Colonic mucosa (tissue), 4 donors: ENCODE data around the gene KRTAP5-11. TPM values are rescaled to one million over a fixed set of nuclear protein-coding genes. Genes with fewer than 3 reads are reported as not detected.
"Not testable (repeated sequence)": the region's sequence is repeated elsewhere in the genome, so short reads cannot be mapped to it uniquely, and the experiment has no call there.

Experiments
- DNase-seq: peaks from one replicate; pipeline ENCODE4 v3.0.0-alpha.2; 2020
- H3K27ac ChIP-seq: fragments of 200-600 bp; one replicate; pipeline ENCODE4 v1.8.0; 2021
- H3K27me3 ChIP-seq: fragments of 200-600 bp; one replicate; pipeline ENCODE4 v1.8.0; 2021
- H3K36me3 ChIP-seq: fragments of 200-600 bp; one replicate; pipeline ENCODE4 v1.8.0; 2021
- H3K4me1 ChIP-seq: fragments of 200-600 bp; one replicate; pipeline ENCODE4 v1.8.0; 2021; ENCODE audit warnings: mild to moderate bottlenecking
- H3K4me3 ChIP-seq: fragments of 200-600 bp; one replicate; pipeline ENCODE4 v1.8.0; 2021
- H3K9ac ChIP-seq, 2 donors: one replicate each; pipeline ENCODE4 v1.7.0; 2013; ENCODE audit warnings: control low read depth in 2 of 2, low read depth in 2 of 2, low read length in 2 of 2
- H3K9me3 ChIP-seq: fragments of 200-600 bp; one replicate; pipeline ENCODE4 v1.8.0; 2021
- intact Hi-C: fragments of 100-400 bp; cut with DNase I; formaldehyde crosslinking; loops from one replicate; pipeline ENCODE4 v1.14.1; 2022
- total RNA-seq, 2 donors: library from RNA; stranded (reverse); fragmentation: NEBNext Ultra II Directional in 1 of 2; extraction: Animal tissue kit (Norgen Biotek cat#: 25700) in 1 of 2; gene quantifications; one replicate each; pipeline ENCODE4 v1.2.1, GENCODE V29; 2021
- TF ChIP-seq, protein P1 (sequence below): fragments of 200-600 bp; IDR thresholded peaks from one replicate; pipeline ENCODE4 v1.8.0; 2022; ENCODE audit warnings: antibody characterized with exemption, mild to moderate bottlenecking
- donor health status: healthy.
- donor health status: DM: no; HTN: no; CAD: no.
- donor health status: DM: no; HTN: no; CAD: no.

Gene KRTAP5-11
- total RNA-seq, 2 donors from 2014 or later = not detected

DNA sequence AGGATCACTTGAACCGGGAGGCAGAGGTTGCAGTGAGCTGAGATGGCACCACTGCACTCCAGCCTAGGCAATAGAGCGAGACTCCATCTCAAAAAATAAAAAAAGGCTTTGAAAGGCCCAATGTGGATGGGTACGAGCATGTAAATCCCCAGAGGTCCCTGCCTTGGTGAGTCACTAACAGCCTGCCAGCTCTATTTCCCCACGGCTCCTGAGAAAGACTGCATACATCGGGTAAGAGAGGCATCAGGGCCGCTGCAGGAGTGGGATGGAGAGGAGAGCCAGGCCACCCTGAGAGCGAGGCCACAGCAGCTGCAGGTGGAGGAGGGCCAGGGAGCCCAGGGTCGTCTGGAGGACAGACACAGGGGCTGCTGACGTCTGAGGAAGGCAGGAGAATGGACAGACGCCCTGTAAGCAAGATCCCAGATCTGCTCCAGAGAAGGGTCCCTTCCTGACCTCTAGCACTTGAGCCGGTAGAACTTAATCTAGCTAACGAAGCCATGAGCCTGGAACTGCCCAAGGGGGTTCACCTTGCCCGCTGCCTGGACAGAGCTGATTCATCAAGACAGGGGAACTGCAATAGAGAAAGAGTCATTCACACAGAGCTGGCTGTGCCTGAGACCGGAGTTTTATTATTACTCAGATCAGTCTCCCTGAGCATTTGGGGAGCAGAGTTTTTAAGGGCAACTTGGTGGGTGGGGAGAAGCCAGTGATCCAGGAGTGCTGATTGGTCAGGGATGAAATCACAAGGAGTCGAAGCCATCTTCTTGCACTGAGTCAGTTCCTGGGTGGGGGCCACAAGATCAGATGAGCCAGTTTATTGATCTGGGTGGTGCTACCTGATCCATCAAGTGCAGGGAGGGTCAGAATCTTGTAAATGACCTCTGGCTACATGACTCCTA is 39.5 kb downstream of the KRTAP5-11 start:
- intact Hi-C loops = no loop called here
- DNase-seq = no peak
- no peaks in the 10 kb centered on the region for H3K4me1 ChIP-seq
- H3K27me3 ChIP-seq = no peaks in the 10 kb centered on the region
- no peaks in the 10 kb centered on the region for H3K9me3 ChIP-seq
- H3K27ac ChIP-seq = no peak overlapping the region
- H3K36me3 ChIP-seq = no peaks in the 10 kb centered on the region
- TF ChIP-seq, protein P1, sequence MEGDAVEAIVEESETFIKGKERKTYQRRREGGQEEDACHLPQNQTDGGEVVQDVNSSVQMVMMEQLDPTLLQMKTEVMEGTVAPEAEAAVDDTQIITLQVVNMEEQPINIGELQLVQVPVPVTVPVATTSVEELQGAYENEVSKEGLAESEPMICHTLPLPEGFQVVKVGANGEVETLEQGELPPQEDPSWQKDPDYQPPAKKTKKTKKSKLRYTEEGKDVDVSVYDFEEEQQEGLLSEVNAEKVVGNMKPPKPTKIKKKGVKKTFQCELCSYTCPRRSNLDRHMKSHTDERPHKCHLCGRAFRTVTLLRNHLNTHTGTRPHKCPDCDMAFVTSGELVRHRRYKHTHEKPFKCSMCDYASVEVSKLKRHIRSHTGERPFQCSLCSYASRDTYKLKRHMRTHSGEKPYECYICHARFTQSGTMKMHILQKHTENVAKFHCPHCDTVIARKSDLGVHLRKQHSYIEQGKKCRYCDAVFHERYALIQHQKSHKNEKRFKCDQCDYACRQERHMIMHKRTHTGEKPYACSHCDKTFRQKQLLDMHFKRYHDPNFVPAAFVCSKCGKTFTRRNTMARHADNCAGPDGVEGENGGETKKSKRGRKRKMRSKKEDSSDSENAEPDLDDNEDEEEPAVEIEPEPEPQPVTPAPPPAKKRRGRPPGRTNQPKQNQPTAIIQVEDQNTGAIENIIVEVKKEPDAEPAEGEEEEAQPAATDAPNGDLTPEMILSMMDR = no peak
- H3K9ac ChIP-seq = no peak overlapping the region
- no peak overlapping the region for H3K4me3 ChIP-seq

DNA sequence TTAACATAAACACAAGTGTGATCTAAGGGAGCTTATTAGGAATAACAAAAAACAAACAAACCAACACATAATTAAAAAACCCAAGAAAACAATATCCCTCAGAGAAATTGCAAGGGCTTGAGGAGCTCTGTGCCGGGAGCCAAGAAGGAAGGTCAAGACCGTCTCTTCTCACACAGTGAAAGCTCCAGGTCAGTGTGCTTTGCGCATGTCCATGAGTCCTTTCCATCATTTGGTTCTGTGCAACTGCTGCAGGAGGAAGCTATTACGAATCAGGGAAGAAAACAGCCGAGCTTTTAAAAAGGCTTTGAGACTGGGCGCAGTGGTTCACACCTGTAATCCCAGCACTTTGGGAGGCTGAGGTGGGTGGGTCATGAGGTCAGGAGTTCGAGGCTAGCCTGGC is 40.3 kb downstream of the KRTAP5-11 start:
- Histone ChIP-seq H3K4me3 (no peak overlapping the region), H3K27ac (no peak overlapping the region), H3K36me3 (no peaks in the 10 kb centered on the region), H3K27me3 (no peaks in the 10 kb centered on the region), H3K9me3 (no peaks in the 10 kb centered on the region), H3K9ac (no peak overlapping the region), H3K4me1 (no peaks in the 10 kb centered on the region)
- DNase-seq = no peak
- intact Hi-C loops = no loop called here
- TF ChIP-seq, protein P1 = no peak

DNA sequence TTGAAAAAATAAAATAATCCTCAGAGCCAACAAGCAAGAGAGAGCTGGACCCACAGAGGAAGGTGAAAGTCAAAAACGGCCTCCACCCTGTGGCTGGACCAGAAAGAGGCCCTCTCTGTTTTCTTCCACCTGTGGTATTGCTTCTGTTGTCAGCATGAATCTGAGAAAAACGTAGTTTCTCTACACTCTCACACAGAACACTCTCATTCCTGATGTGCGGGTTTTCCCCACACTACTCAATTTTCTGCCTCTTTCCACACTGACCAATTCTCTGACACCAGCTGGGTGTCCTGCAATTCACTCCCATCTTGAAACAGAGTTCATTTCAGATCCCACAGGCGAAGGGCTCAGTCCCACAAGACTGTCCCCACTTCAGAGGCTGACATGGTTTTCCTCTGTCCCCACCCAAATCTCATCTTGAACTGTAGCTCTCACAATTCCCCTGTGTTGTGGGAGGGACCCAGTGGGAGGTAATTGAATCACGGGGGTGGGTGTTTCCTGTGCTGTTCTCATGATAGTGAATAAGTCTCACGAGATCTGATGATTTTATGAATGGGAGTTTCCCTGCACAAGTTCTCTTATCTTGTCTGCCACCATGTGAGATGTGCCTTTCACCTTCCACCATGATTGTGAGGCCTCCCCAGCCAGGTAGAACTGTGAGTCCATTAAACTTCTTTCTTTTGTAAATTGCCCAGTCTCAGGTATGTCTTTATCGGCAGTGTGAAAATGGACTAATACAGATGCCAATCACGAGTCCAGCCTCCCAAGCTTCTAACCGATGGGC is 42.0 kb downstream of the KRTAP5-11 start:
- H3K36me3 ChIP-seq, H3K4me3 ChIP-seq, H3K27ac ChIP-seq, DNase-seq, H3K9me3 ChIP-seq, intact Hi-C loops, H3K4me1 ChIP-seq, H3K9ac ChIP-seq, H3K27me3 ChIP-seq: not testable (repeated sequence)

DNA sequence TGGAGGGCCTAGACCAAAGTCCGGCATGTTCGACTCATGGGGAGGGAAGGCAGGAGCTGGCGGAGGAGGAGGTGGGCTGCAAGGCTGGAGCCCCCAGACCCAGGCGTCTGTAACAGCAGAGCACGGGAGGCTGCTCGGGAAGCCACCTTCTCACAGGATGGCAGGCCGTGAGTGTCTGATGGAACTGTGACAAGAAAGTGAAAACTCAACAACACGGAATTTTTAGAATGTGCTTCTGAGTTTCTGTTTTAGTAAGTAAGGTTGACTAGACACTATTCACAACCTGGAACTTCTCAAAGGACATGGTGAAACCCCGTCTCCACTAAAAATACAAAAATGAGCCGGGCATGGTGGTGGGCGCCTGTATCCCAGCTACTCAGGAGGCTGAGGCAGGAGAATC is 42.7 kb downstream of the KRTAP5-11 start:
- H3K27ac ChIP-seq, H3K4me3 ChIP-seq, H3K9me3 ChIP-seq, H3K9ac ChIP-seq, H3K4me1 ChIP-seq, H3K36me3 ChIP-seq, H3K27me3 ChIP-seq, intact Hi-C loops, DNase-seq: not testable (repeated sequence)

DNA sequence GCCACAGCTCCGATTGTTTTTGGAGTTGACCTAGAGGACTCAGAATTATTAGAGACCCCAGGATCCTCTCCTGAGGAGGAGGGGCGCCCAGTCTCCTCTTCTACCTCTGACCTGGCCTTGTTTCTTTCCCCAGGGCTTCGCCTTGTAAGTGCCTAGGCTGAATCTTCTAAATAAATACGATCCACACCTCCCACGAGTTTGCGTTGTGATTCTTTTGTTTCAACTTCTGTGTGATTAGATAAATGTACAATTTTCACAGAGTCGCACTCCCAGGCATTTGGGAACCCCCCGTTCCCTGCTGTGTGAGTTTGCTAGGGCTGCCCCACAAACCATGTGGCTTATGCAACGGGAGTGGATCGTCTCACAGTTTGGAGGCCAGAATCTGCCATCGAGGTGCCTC is 43.7 kb downstream of the KRTAP5-11 start:
- intact Hi-C loops = no loop called here
- no peaks in the 10 kb centered on the region for H3K4me1 ChIP-seq
- no peak overlapping the region for H3K27ac ChIP-seq
- H3K4me3 ChIP-seq = no peak overlapping the region
- no peak for DNase-seq
- H3K9ac ChIP-seq = no peak overlapping the region
- TF ChIP-seq, protein P1 = no peak
- H3K36me3 ChIP-seq = no peaks in the 10 kb centered on the region
- no peaks in the 10 kb centered on the region for H3K27me3 ChIP-seq
- H3K9me3 ChIP-seq = no peaks in the 10 kb centered on the region

DNA sequence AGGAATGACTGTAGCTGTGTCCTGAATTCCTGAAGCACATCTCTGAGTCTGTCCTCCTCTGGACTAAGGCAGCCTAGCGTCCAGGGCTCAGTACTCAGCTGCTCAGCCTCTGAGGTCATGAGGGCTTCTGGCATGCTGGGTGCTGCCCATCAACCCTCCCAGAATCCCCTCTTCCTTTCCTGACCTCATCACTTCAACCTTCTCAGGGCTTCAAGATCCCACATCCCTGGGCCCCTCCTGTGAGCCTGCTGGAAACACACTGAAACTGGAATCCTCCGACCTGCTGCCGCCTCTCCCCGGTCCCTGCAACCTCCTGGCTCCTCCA is 44.0 kb downstream of the KRTAP5-11 start:
- Histone ChIP-seq H3K9me3 (no peaks in the 10 kb centered on the region), H3K4me1 (no peaks in the 10 kb centered on the region), H3K36me3 (no peaks in the 10 kb centered on the region), H3K27me3 (no peaks in the 10 kb centered on the region), H3K4me3 (no peak overlapping the region), H3K27ac (no peak overlapping the region), H3K9ac (no peak overlapping the region)
- intact Hi-C loops = no loop called here
- TF ChIP-seq, protein P1 = no peak
- DNase-seq = no peak

DNA sequence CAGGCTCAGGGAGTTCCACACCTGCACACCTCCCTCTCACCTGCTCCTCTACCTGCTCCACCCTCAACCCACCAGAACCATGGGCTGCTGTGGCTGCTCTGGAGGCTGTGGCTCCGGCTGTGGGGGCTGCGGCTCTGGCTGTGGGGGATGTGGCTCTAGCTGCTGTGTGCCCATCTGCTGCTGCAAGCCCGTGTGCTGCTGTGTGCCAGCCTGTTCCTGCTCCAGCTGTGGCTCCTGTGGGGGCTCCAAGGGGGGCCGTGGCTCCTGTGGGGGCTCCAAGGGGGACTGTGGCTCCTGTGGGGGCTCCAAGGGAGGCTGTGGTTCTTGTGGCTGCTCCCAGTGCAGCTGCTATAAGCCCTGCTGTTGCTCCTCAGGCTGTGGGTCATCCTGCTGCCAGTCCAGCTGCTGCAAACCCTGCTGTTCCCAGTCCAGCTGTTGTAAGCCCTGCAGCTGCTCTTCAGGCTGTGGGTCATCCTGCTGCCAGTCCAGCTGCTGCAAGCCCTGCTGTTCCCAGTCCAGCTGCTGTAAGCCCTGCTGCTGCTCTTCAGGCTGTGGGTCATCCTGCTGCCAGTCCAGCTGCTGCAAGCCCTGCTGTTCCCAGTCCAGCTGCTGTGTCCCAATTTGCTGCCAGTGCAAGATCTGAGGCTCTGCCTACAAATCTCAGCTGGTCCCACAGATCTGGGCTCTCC is 44.6 kb downstream of the KRTAP5-11 start, which contains the start of gene KRTAP5-8:
KRTAP5-8 (plus strand) TSS at position 49 of the 689 bp plus-strand sequence; CDS start at position 80, 31 bp downstream.
- H3K4me1 ChIP-seq, intact Hi-C loops, H3K27ac ChIP-seq, H3K9me3 ChIP-seq, DNase-seq, H3K9ac ChIP-seq, H3K27me3 ChIP-seq, H3K4me3 ChIP-seq, H3K36me3 ChIP-seq: not testable (repeated sequence)
